ENCODE measurements around the gene MYOM1.
"Not testable (repeated sequence)": the region's sequence is repeated elsewhere in the genome, so short reads cannot be mapped to it uniquely, and the experiment has no call there.

MYOM1 gene

DNA sequence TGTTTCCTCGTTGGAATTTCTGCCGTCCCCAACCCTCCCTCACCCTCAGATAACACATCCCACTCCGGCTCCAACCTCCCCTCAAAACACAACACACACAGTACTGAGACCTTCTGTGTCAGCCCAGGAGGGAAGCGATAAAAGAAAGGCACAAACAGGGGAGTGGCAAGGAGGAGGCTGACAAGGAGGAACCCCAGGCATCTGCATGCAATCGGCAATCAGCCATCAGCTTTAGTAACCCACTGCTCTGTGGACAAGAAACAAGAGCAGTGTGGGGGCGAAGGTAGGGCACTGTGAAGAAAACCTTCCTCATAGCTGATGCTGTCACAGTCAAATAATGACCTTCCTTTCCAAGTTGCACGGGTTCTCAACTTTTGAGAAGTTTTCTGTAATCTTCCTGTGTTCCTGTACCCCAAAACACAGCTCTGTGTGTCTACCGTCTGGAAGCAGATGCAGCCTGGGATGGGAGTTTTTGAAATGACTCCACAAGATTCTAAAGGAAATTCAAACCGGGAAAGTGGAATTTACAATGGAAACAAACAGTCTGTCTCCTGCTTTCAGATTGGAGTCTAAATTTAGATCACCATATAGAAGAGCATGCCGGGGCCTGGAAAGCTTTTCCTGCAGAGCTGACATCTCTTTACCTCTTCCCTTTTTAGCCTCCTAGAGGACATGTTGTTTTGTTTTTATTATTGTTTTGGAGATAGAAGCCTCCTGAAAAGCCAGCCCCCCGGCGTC lies 190.4 kb downstream of the MYOM1 start:
- H2AFZ ChIP-seq (ENCODE audit: insufficient read depth, low read length, poor library complexity): no peak overlapping the region
- peak overlapping the region; percentile 68 for H4K91ac ChIP-seq (ENCODE audit: low read depth, low read length)
- H2AK5ac ChIP-seq (ENCODE audit: low read length): peak overlapping the region; percentile 27
- peak overlapping the region; percentile 28 for H3K4me2 ChIP-seq (ENCODE audit: low read length)
- no peak overlapping the region for H3K4ac ChIP-seq (ENCODE audit: low read depth, low read length)
- peaks cover 3% of the 10 kb centered on the region for H3K79me2 ChIP-seq (ENCODE audit: control insufficient read depth, insufficient read depth, low read length, poor library complexity)
- H3K23ac ChIP-seq (ENCODE audit: low read length): no peak overlapping the region
- WGBS (ENCODE audit: extremely low coverage, insufficient coverage, insufficient read length): no CpG with 5 or more reads among the region's 12 CpGs
- H3K4me3 ChIP-seq (ENCODE audit: low read depth, low read length): no peak overlapping the region
- peak overlapping the region; percentile 41 for H4K8ac ChIP-seq (ENCODE audit: low read depth, low read length)
- H3K36me3 ChIP-seq (ENCODE audit: control insufficient read depth in 1 of 2, insufficient read depth in 2 of 2, low read length in 2 of 2): no peaks in the 10 kb centered on the region
- H3K4me1 ChIP-seq (ENCODE audit: control insufficient read depth in 1 of 2, insufficient read depth in 2 of 2, low read length in 2 of 2): peaks cover 8% of the 10 kb centered on the region in 2 experiments
- H3K27me3 ChIP-seq (ENCODE audit: insufficient read depth, low read length): no peaks in the 10 kb centered on the region
- peak overlapping the region; percentile 39 for H2BK12ac ChIP-seq (ENCODE audit: low read length)
- H2BK5ac ChIP-seq (ENCODE audit: low read depth, low read length, poor library complexity): peak overlapping the region; percentile 45
- peaks cover 2% of the 10 kb centered on the region for H3K9me3 ChIP-seq (ENCODE audit: insufficient read depth, low read depth, low read length)
- H3K14ac ChIP-seq (ENCODE audit: low read length): peak overlapping the region; percentile 38
- H4K12ac ChIP-seq (ENCODE audit: low read depth, low read length): no peak overlapping the region
- H3K18ac ChIP-seq (ENCODE audit: low read length): peak overlapping the region; percentile 35
- DNase-seq: no peak
- H3K9ac ChIP-seq (ENCODE audit: low read length): no peak overlapping the region
- H3K27ac ChIP-seq (ENCODE audit: low read depth, low read length): peak overlapping the region; percentile 63
- H2BK120ac ChIP-seq (ENCODE audit: insufficient read depth, low read length, poor library complexity): peak overlapping the region; percentile 26
- H3K79me1 ChIP-seq (ENCODE audit: low read length): peaks cover 11% of the 10 kb centered on the region

DNA sequence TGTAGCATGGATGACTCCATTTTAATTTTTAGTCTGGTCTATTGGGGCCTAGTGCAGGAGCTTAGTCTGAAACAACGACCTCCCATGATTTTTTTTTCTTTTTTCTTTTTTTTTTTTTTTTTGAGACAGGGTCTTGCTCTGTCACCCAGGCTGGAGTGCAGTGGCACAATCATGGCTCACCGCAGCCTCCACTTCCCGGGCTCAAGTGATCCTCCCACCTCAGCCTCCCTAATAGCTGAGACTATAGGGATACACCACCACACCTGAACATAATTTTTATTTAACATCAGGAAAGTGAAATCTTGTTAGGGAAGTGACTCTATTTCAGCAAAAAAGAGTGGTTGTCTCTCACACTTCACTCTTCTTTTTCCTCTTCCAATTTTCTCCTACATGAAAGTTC lies 191.7 kb downstream of the MYOM1 start:
- not testable (repeated sequence) for H3K14ac ChIP-seq (ENCODE audit: low read length); H3K36me3 ChIP-seq (ENCODE audit: control insufficient read depth in 1 of 2, insufficient read depth in 2 of 2, low read length in 2 of 2); H4K12ac ChIP-seq (ENCODE audit: low read depth, low read length); H3K9me3 ChIP-seq (ENCODE audit: insufficient read depth, low read depth, low read length); H3K23ac ChIP-seq (ENCODE audit: low read length); DNase-seq; H3K4me1 ChIP-seq (ENCODE audit: control insufficient read depth in 1 of 2, insufficient read depth in 2 of 2, low read length in 2 of 2); H3K27me3 ChIP-seq (ENCODE audit: insufficient read depth, low read length); H2AFZ ChIP-seq (ENCODE audit: insufficient read depth, low read length, poor library complexity); H2BK5ac ChIP-seq (ENCODE audit: low read depth, low read length, poor library complexity); H3K18ac ChIP-seq (ENCODE audit: low read length); H4K8ac ChIP-seq (ENCODE audit: low read depth, low read length); H3K4me3 ChIP-seq (ENCODE audit: low read depth, low read length); H3K4ac ChIP-seq (ENCODE audit: low read depth, low read length); H3K4me2 ChIP-seq (ENCODE audit: low read length); H3K9ac ChIP-seq (ENCODE audit: low read length); H2BK12ac ChIP-seq (ENCODE audit: low read length); H2BK120ac ChIP-seq (ENCODE audit: insufficient read depth, low read length, poor library complexity); H3K79me2 ChIP-seq (ENCODE audit: control insufficient read depth, insufficient read depth, low read length, poor library complexity); H4K91ac ChIP-seq (ENCODE audit: low read depth, low read length); H3K27ac ChIP-seq (ENCODE audit: low read depth, low read length); H2AK5ac ChIP-seq (ENCODE audit: low read length)
- no CpG with 5 or more reads among the region's 3 CpGs for WGBS (ENCODE audit: extremely low coverage, insufficient coverage, insufficient read length)
- H3K79me1 ChIP-seq (ENCODE audit: low read length): peaks cover 11% of the 10 kb centered on the region

DNA sequence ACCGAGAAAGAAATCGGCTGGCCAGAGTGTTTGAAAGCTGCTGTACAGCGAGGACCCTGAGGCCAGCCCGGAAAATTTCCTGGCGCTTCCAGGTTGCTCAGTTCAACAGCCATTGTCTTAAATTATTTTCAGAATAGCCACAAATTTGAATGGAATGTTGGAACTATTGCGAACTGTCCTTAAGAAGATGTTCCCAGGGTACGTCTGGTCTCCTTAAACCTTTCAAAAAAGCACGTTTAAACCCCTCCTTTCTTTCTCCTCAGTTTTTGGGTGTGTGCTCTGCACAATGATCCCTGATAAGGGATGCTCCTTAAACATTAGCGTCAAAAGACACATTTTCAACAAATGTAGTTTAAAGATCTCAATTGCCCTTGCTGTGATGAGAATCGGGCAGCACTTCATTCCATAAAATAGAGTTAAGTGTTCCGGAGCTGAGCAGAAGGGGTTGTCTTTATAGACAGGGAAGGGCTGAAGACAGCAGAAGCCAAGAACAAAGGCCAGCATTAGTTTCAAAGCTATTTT lies 192.3 kb downstream of the MYOM1 start:
- peaks cover 3% of the 10 kb centered on the region for H3K79me2 ChIP-seq (ENCODE audit: control insufficient read depth, insufficient read depth, low read length, poor library complexity)
- H3K27me3 ChIP-seq (ENCODE audit: insufficient read depth, low read length): no peaks in the 10 kb centered on the region
- H2AFZ ChIP-seq (ENCODE audit: insufficient read depth, low read length, poor library complexity): no peak overlapping the region
- H2BK12ac ChIP-seq (ENCODE audit: low read length): no peak overlapping the region
- no peak overlapping the region for H3K4me3 ChIP-seq (ENCODE audit: low read depth, low read length)
- H2BK120ac ChIP-seq (ENCODE audit: insufficient read depth, low read length, poor library complexity): no peak overlapping the region
- H3K27ac ChIP-seq (ENCODE audit: low read depth, low read length): peak overlapping the region; percentile 21
- no peak overlapping the region for H2AK5ac ChIP-seq (ENCODE audit: low read length)
- H4K12ac ChIP-seq (ENCODE audit: low read depth, low read length): no peak overlapping the region
- H3K9me3 ChIP-seq (ENCODE audit: insufficient read depth, low read depth, low read length): peaks cover 2% of the 10 kb centered on the region
- WGBS (ENCODE audit: extremely low coverage, insufficient coverage, insufficient read length): no CpG with 5 or more reads among the region's 11 CpGs
- no peak for DNase-seq
- H3K9ac ChIP-seq (ENCODE audit: low read length): no peak overlapping the region
- no peak overlapping the region for H3K14ac ChIP-seq (ENCODE audit: low read length)
- H4K91ac ChIP-seq (ENCODE audit: low read depth, low read length): no peak overlapping the region
- no peak overlapping the region for H4K8ac ChIP-seq (ENCODE audit: low read depth, low read length)
- no peak overlapping the region for H3K4me2 ChIP-seq (ENCODE audit: low read length)
- no peak overlapping the region for H3K18ac ChIP-seq (ENCODE audit: low read length)
- no peak overlapping the region for H2BK5ac ChIP-seq (ENCODE audit: low read depth, low read length, poor library complexity)
- H3K23ac ChIP-seq (ENCODE audit: low read length): no peak overlapping the region
- H3K4ac ChIP-seq (ENCODE audit: low read depth, low read length): no peak overlapping the region
- H3K79me1 ChIP-seq (ENCODE audit: low read length): peaks cover 11% of the 10 kb centered on the region
- no peaks in the 10 kb centered on the region for H3K36me3 ChIP-seq (ENCODE audit: control insufficient read depth in 1 of 2, insufficient read depth in 2 of 2, low read length in 2 of 2)
- H3K4me1 ChIP-seq (ENCODE audit: control insufficient read depth in 1 of 2, insufficient read depth in 2 of 2, low read length in 2 of 2): peaks cover 8% of the 10 kb centered on the region in 2 experiments

DNA sequence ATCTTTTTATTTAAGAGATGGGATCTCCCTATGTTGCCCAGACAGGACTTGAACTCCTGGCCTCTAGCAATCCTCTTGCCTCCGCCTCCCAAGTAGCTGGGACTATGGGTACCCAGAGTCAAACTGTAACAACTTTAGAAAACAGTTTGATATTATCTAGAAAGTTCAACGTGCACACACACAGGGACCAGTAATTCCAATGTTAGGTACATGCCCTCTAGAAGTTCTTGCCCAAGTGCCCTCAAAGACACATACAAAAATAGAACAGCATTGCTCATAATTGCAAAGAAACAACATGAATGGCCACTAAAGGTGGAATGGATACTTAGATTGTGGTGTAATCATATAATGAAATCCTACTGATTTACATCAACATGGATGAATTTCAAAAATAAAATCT lies 194.2 kb downstream of the MYOM1 start:
- no CpG with 5 or more reads among the region's 2 CpGs for WGBS (ENCODE audit: extremely low coverage, insufficient coverage, insufficient read length)

More for the DNA sequence above, 194.2 kb downstream of the MYOM1 start:
- no peak for DNase-seq
- Histone ChIP-seq H3K9me3 (ENCODE audit: insufficient read depth, low read depth, low read length) (peaks cover 2% of the 10 kb centered on the region), H3K79me2 (ENCODE audit: control insufficient read depth, insufficient read depth, low read length, poor library complexity) (peaks cover 3% of the 10 kb centered on the region), H3K18ac (ENCODE audit: low read length) (no peak overlapping the region), H3K23ac (ENCODE audit: low read length) (no peak overlapping the region), H4K12ac (ENCODE audit: low read depth, low read length) (no peak overlapping the region), H4K8ac (ENCODE audit: low read depth, low read length) (no peak overlapping the region), H3K14ac (ENCODE audit: low read length) (no peak overlapping the region), H2BK12ac (ENCODE audit: low read length) (no peak overlapping the region), H2BK120ac (ENCODE audit: insufficient read depth, low read length, poor library complexity) (no peak overlapping the region), H2AK5ac (ENCODE audit: low read length) (no peak overlapping the region), H3K4ac (ENCODE audit: low read depth, low read length) (no peak overlapping the region), H3K9ac (ENCODE audit: low read length) (no peak overlapping the region), H2AFZ (ENCODE audit: insufficient read depth, low read length, poor library complexity) (no peak overlapping the region), H3K36me3 (ENCODE audit: control insufficient read depth in 1 of 2, insufficient read depth in 2 of 2, low read length in 2 of 2) (no peaks in the 10 kb centered on the region), H3K4me3 (ENCODE audit: low read depth, low read length) (no peak overlapping the region), H3K79me1 (ENCODE audit: low read length) (peaks cover 11% of the 10 kb centered on the region), H3K4me1 (ENCODE audit: control insufficient read depth in 1 of 2, insufficient read depth in 2 of 2, low read length in 2 of 2) (peaks cover 8% of the 10 kb centered on the region in 2 experiments), H3K4me2 (ENCODE audit: low read length) (no peak overlapping the region), H3K27ac (ENCODE audit: low read depth, low read length) (no peak overlapping the region), H4K91ac (ENCODE audit: low read depth, low read length) (no peak overlapping the region), H2BK5ac (ENCODE audit: low read depth, low read length, poor library complexity) (no peak overlapping the region), H3K27me3 (ENCODE audit: insufficient read depth, low read length) (no peaks in the 10 kb centered on the region)
